ENCODE results near the gene IGFBP6.
A peak's percentile ranks its signal among the peaks of the same experiment; 100 is the strongest.
"Not testable (repeated sequence)": the region's sequence is repeated elsewhere in the genome, so short reads cannot be mapped to it uniquely, and the experiment has no call there.

Gene IGFBP6

DNA sequence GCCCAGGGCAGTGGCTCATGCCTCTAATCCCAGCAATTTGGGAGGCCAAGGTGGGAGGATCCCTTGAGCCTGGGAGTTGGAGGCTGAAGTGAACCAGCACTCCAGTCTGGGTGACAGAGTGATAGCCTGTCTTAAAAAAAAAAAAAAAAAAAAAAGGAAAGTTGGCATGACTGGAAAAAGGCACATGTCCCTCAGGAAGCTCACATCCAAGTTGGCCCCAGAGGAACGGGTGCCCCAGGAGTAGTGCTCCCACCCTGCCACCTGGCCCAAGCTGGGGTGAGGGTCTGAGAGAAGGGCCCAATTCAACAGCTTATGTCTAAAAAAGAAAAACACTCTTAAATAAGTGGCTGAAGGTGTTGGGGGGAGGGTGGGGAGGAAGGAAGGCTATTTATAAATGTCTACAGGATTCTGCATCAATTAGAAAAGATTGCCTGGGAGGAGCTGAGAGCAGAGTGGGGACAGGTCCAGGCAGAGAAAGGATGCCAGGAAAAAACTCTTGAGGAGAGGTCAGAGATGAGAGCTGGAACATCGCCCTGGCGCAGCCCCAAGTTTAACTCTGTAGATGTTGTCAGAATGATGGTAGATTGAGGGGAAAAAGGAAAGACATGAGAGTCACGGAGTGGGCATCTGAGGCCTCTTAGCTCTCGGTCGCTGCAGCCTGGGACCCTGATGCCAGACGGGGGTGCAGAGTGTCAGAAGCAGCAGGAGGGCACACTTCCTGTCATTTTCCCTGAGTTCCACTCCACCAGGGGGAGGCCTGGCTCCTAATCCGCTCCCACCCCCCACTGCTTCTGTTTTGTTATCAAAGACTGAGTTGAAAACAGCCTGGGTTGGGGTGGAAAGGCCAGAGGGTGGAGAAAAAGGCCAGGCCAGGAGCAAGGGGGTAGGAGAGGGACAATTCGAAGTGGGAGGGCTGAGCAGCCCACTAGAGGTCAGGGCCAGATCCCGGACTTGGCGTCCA is 25.6 kb upstream of the IGFBP6 start:
- DNase-seq: no peak

DNA sequence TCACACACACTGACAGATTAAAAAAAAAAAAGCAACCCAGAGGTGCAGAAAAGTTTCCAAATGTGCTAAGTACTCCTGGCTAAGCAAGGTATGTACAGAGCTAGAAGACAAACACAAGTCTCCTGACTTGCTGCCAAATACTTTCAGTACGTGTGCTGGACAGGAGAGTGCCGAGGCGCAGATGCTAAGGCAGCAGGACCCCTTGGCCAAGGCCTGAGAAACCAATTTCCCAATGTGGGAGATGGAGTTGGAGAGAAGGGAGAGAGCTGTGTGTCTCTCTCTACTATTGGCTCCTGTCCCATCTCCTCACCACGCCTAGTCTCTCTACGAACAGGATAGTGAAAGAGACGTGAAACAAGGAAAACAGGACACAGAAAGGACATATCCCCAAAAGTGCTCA is 23.6 kb upstream of the IGFBP6 start:
- no peak for DNase-seq

DNA sequence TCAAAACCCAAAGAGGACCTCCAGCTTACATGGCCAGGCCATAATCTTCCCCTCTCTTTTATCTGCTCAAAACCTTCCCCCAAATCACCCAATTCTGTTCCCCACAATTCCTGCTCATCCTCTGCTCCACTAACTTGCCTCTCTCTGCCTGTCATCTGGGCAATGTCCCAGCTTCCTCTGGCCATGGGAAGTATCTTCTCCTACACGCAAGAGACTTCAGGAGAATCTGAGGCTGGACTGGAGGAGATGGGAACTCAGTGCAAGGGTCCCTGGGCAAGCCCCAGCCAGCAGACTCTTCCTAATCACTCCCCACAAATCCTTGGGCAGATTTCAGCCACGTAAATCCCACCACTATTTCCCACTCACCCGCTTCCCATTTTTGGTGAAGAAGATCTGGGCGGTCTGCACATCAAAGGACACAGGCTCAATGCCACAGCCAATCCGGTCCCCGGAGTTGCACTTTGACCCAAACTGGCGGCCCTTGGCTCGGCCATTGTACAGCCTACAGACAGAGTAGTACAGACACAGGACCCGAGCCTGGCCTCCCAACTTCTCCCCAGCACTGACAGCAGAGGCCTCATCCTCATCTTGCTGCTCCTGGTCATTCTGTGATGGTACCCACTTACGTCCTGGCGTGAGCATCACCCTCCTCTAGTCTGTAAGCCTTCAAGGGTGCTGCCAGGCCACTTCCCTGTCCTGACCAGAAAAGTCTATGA is 23.0 kb upstream of the IGFBP6 start:
- DNase-seq: no peak

- no peak for DNase-seq
Observed at GRCh38 chr12:53074999-53075370, 22.5 kb upstream of the IGFBP6 start.

DNA sequence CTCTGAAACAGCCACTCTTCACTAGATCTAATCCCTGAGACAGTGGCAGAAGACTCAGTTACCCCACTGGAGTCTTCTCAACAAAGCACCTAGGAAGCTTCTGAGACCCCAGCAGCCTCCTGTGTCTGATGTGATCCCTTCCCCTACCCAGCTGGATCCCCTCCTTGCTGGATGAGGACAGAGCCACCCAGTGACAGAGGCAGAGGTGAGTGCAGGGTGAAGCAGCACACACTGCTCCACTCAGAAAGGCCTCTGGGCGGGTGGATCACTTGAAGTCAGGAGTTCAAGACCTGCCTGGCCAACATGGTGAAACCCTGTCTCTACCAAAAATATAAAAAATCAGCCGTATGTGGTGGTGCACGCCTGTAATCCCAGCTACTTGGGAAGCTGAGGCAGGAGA is 21.0 kb upstream of the IGFBP6 start:
- no peak for DNase-seq

GRCh38 chr12:53077030-53077429 is 20.4 kb upstream of the IGFBP6 start:
- DNase-seq: no peak

GRCh38 chr12:53078425-53079225 is 18.8 kb upstream of the IGFBP6 start:
- no peak for DNase-seq

- DNase-seq: peak; percentile 87
Observed at GRCh38 chr12:53079226-53080117, 18.0 kb upstream of the IGFBP6 start, which contains the start of gene SPRYD3. SPRYD3 (minus strand) TSS chr12:53079390; CDS start chr12:53079333, 57 bp downstream.

DNA sequence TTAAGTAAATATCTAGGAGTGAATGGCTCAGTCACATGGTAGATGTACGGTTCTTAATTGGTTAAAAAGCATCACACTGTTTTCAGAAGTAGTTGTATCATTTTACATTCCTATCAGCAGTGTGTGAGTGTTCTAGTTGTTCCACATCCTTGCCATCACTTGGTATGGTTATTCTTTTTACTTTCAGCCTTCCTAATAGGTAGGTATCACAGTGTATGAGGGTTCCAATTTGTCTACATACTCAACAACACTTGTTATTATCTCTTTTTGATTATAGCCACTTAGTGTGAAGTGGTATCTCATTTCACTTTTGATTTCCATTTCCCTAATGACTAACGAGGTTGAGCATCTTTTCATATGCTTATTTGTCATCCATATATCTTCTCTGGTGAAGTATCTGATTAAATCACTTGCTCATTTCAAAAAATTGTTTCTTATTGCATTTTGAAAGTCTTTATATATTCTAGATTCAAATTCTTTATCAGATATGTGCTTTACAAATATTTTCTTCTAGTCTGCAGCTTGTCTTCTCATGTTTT is 14.8 kb upstream of the IGFBP6 start:
- no peak for DNase-seq

DNA sequence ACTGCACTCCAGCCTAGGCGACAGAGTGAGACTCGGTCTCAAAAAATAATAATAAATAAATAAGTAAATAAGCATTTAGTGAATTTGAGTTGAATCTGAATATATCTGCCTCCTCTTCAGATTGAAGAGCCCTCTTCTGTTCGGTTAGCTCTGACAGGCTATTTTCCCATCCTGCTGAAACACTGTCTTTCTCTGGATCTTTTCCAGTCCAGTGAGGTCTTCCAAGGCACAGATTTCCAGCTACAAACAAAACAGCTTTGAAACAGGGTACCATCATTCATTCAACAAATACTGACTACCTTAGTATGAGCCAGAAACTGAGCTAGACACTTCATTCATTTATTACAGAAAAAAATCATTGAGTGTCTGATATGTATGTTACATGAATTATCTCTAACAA is 11.1 kb upstream of the IGFBP6 start:
- no peak for DNase-seq

DNA sequence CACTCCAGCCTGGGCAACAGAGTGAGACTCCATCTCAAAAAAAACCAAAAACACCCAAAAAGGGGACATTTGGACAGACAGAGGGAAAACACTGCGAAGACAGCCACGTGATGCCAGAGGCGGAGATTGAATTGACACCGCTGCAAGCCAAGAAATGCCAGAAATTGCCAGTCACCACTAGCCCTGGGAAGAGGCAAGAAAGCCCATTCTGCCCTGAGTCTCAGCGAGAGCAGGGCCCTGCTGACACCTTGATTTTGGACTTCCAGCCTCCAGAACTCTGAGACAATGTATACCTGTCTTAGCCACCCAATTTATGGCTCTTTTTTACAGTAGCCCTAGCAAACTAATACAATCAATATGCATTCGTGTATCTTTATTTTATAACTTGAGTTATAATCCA is 7.4 kb upstream of the IGFBP6 start:
- no peak for DNase-seq

DNA sequence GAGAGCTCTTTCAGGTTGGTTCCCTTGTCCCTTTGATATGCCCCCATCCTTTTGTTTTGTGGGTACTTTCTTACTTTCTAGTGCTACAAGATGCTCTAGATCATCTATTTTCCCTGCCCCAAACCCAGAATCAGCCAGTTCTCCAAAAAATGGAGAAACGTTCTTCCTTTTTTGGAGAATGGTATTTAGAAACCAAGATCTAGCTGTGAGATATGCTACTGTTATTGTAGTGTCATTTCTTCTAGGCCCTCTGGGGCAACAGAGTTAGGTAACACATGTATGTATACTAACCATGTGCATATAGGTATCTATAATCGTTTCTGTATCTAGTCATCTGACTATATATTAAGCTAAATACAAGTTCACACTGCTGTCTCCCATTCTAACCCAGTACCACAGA is 6.9 kb upstream of the IGFBP6 start:
- no peak for DNase-seq

- no peak for DNase-seq
Observed at GRCh38 chr12:53091756-53092155, 5.7 kb upstream of the IGFBP6 start.

DNA sequence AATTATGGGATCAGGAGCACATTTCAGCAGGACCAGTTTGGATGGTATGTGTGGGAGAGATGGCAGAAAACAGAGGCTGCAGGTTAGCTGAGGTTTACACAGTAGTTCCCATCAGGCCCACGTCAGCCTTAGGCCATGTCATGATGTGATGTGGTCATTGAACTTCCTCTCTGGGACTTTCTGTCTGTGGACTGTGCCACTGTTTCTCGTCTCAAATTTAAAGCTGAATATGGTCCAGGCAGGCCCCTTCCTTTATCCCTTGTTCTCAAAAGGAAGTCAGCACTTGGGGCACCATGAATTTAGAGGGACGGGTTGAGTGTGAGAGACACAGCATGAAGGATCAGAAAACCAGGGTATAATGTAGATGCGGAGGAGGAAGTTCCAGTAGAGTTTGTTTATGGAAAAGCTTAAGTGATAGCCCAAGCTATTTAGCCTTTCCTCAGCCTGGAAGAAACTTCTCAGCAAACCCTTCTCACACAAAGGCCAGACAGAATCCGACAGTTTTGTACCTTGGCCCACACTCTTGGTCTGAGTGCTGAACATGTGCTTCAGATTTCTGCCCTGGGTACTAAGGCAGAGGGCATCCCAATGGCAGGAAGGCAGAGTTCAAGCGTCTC is 3.6 kb upstream of the IGFBP6 start:
- DNase-seq: no peak

GRCh38 chr12:53094394-53094787 is 3.1 kb upstream of the IGFBP6 start:
- DNase-seq: no peak

GRCh38 chr12:53094796-53095595 is 2.5 kb upstream of the IGFBP6 start:
- not testable (repeated sequence) for DNase-seq

DNA sequence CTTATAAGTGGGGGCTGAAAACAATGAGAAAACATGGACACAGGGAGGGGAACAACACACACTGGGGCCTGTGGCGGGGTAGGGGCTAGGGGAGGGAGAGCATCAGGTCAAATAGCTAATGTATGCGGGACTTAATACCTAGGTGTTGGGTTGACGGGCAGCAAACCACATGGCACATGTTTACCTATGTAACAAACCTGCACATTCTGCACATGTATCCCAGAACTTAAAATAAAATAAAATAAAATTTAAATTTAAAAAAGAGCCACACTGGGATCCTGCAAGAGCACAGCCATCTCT is 1.9 kb upstream of the IGFBP6 start:
- DNase-seq: not testable (repeated sequence)

- DNase-seq: no peak
Observed at GRCh38 chr12:53096089-53096741, 1.3 kb upstream of the IGFBP6 start.

DNA sequence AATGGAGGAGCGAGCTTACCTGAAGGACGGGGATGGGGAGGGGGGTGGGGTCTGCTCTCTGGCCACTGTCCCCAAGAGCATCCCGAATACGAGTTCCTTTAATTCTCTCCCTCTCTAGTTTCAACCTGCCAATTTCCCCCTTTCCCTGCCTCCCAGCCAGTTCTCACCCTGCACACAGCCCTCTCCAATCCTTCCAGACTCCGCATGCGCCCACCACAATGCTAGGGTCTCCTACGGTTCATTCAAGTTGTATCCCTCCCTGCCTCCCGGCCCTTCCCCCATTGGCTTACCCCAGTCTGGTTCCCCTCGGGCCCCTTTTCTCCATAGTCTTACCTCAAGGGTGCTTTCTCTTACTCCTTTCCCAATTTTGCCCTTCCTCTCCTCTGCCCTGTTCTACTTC is 708 bp upstream of the IGFBP6 start:
- no peak for DNase-seq

GRCh38 chr12:53097207-53097563 is 282 bp upstream of the IGFBP6 start:
- DNase-seq: no peak

Measured in NCI-H1694 (cell line).